Measurements from ENCODE around the gene NRM. TPM values are rescaled to one million over a fixed set of nuclear protein-coding genes. Genes with fewer than 3 reads are reported as not detected.

NRM gene
- total and polyA plus RNA-seq, 8 donors, result 13.1 to 55.1 (median 38.1) TPM

- Histone ChIP-seq H3K4me3 (no peak overlapping the region), H3K4me1 (no peaks in the 10 kb centered on the region), H3K9me3 (no peaks in the 10 kb centered on the region), H3K27me3 (no peaks in the 10 kb centered on the region), H3K36me3 (peaks cover 5 to 100% of the 10 kb centered on the region in 2 donors), H3K27ac (no peak overlapping the region)
- intact Hi-C loops (cut with DNase I), result no loop called here
- ATAC-seq (no peak), DNase-seq (no peak)
- TF ChIP-seq, protein P1, sequence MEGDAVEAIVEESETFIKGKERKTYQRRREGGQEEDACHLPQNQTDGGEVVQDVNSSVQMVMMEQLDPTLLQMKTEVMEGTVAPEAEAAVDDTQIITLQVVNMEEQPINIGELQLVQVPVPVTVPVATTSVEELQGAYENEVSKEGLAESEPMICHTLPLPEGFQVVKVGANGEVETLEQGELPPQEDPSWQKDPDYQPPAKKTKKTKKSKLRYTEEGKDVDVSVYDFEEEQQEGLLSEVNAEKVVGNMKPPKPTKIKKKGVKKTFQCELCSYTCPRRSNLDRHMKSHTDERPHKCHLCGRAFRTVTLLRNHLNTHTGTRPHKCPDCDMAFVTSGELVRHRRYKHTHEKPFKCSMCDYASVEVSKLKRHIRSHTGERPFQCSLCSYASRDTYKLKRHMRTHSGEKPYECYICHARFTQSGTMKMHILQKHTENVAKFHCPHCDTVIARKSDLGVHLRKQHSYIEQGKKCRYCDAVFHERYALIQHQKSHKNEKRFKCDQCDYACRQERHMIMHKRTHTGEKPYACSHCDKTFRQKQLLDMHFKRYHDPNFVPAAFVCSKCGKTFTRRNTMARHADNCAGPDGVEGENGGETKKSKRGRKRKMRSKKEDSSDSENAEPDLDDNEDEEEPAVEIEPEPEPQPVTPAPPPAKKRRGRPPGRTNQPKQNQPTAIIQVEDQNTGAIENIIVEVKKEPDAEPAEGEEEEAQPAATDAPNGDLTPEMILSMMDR (IDR thresholded peaks at IDR 0.05), result no peak
These were observed 35.1 kb downstream of the NRM start for GRCh38 chr6:30655743-30656094.

GRCh38 chr6:30654798-30655742 is 35.7 kb downstream of the NRM start:
- Histone ChIP-seq H3K4me1 (no peaks in the 10 kb centered on the region), H3K36me3 (peaks cover 5 to 100% of the 10 kb centered on the region in 2 donors), H3K9me3 (no peaks in the 10 kb centered on the region), H3K4me3 (no peak overlapping the region), H3K27ac (no peak overlapping the region), H3K27me3 (no peaks in the 10 kb centered on the region)
- DNase-seq, result peak in 1 of 4 donors; percentile 28
- no peak for ATAC-seq
- intact Hi-C loops (cut with DNase I), result no loop called here
- TF ChIP-seq, protein P1 (IDR thresholded peaks at IDR 0.05), result no peak

DNA sequence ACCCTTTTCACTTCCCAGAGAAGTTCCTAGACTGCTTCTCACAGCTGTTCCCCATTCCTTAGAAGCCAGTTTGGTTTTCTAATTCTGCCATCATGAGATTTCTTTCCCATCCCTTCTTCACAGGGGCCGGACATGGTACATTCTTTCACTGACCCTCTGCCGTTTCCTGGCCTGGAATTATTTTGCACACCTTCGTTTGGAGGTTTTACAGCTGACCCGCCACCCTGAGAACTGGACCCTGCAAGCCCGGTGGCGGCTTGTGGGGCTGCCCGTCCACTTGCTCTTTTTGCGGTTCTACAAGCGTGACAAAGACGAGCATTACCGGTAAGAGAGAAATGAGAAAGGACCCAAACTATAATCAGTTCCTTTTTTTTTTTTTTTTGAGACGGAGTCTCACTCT is 39.6 kb downstream of the NRM start:
- Histone ChIP-seq H3K27me3 (no peaks in the 10 kb centered on the region), H3K4me1 (peaks cover 4 to 15% of the 10 kb centered on the region in 2 donors), H3K36me3 (peaks cover 0 to 63% of the 10 kb centered on the region in 2 donors), H3K4me3 (no peak overlapping the region), H3K9me3 (no peaks in the 10 kb centered on the region), H3K27ac (no peak overlapping the region)
- intact Hi-C loops (cut with DNase I), result no loop called here
- TF ChIP-seq, protein P1 (IDR thresholded peaks at IDR 0.05), result no peak
- DNase-seq (peak in 1 of 4 donors; percentile 29), ATAC-seq (no peak)

DNA sequence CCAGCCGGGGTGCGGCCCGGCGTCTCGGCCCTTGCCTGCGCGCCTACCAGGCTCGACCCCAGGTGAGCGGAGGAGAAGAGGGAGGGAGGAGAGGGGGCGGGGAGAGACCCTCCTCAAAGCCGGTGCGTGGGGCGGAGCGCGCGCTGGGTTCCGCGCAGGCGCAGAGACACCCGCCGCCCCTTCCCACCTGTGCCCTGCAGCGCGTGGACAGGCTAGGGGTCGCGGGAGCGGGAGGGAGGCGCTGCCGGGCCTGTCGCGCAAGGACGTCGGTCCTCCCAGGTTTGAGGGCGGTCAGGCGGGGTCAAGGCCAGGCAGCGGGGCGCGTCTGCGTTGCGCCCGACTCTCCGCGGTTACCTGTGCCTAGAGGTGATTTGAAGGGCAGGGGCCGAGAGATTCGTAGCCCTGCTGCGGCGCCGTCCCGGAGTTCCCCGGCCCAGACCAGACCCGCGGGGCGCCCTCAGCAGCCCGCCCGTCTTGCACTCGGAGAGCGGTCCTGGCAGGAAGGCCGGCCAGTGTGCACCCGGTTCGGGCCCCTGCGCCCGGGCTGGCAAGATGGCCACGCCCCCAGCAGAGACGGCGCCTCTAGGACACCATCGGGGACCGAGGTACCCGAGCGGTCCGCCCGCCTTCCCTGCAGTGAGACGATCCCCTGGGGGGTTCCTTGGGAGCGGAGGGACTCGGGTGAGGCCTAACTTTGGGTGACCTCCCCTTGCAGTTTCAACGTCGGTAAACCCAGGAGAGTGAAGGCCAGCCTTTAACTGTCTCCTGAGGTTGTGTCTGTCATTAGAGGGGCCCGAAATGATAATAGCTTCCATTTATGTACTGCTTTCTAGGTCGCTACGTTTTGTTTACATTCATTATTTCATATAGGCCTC is 43.3 kb downstream of the NRM start:
- Histone ChIP-seq H3K4me3 (peak overlapping the region; percentile 94 to 99), H3K27ac (peak overlapping the region; percentile 85 to 91), H3K4me1 (peaks cover 4 to 42% of the 10 kb centered on the region in 2 donors), H3K27me3 (no peaks in the 10 kb centered on the region), H3K36me3 (peaks cover 0 to 31% of the 10 kb centered on the region in 2 donors), H3K9me3 (no peaks in the 10 kb centered on the region)
- ATAC-seq, result peak; percentile 89
- TF ChIP-seq, protein P1 (IDR thresholded peaks at IDR 0.05), result no peak
- DNase-seq, result peak; percentile 39 to 95 (median 70)
- intact Hi-C loops (cut with DNase I), result no loop called here
